ENCODE measurements around the gene FAM163B.

GRCh38 chr9:133537257-133537656 lies 71.9 kb downstream of the FAM163B start:
- no peak for TF ChIP-seq CTCF (IDR thresholded peaks at IDR 0.05)
- no peak for TF ChIP-seq POLR2A (IDR thresholded peaks at IDR 0.05)
